Hepatocyte (in vitro differentiated cells): ENCODE measurements around the gene STXBP1.

Source experiments
- EZH2 ChIP-seq: fragments of 200-600 bp; sonication (generic); IDR thresholded peaks from 2 replicates; pipeline ENCODE4 v1.6.1; 2016; ENCODE audit warnings: antibody characterized with exemption, mild to moderate bottlenecking, borderline replicate concordance
- EZH2phosphoT487 ChIP-seq: fragments of 200-600 bp; sonication (generic); IDR thresholded peaks from one replicate; pipeline ENCODE4 v1.6.1; 2018; ENCODE audit warnings: antibody characterized with exemption, mild to moderate bottlenecking, low read depth, moderate library complexity; ENCODE audit not compliant: unreplicated experiment, severe bottlenecking
- TF ChIP-seq, protein P1 (sequence below): fragments of 200-600 bp; sonication (generic); IDR thresholded peaks from 2 replicates; pipeline ENCODE4 v1.5.1; 2016; ENCODE audit warnings: antibody characterized with exemption, mild to moderate bottlenecking; ENCODE audit not compliant: poor library complexity

DNA sequence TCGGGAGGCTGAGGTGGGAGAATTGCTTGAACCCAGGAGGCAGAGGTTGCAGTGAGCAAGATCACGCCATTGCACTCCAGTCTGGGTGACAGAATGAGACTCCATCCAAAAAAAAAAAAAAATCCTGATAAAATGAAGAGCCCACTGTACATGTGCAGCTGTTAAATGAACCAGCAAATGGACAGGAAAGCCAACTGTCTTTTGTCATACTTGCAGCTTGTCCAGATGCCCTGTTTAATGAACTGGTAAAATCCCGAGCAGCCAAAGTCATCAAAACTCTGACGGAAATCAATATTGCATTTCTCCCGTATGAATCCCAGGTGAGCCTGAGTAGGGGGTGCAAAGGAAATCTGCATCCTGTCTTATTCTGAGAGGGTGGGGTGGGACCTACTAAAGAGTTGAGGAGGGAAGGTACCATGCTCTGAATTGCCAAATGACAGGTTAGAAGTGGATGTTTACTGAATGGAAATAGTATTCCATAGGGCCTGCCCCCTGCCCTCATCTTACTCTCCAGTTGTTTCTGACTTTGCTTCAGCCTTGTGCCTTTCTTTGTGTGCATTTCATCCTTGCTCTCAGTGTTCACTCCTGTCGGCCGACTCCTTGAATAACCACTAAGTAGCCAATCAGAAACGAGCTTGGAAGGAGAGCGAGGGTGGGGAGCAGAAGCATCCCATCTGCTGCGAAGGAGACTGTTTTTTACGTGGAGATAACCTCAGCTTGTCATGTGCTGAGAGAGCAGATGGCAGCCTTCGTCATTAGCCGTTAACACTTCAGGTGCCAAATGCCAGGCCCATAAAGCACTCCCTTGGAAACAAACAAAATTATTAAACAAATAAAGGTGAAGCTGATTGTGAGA lies 49.0 kb downstream of the STXBP1 start:
- TF ChIP-seq, protein P1, sequence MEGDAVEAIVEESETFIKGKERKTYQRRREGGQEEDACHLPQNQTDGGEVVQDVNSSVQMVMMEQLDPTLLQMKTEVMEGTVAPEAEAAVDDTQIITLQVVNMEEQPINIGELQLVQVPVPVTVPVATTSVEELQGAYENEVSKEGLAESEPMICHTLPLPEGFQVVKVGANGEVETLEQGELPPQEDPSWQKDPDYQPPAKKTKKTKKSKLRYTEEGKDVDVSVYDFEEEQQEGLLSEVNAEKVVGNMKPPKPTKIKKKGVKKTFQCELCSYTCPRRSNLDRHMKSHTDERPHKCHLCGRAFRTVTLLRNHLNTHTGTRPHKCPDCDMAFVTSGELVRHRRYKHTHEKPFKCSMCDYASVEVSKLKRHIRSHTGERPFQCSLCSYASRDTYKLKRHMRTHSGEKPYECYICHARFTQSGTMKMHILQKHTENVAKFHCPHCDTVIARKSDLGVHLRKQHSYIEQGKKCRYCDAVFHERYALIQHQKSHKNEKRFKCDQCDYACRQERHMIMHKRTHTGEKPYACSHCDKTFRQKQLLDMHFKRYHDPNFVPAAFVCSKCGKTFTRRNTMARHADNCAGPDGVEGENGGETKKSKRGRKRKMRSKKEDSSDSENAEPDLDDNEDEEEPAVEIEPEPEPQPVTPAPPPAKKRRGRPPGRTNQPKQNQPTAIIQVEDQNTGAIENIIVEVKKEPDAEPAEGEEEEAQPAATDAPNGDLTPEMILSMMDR, result no peak
- no peak for TF ChIP-seq EZH2
- TF ChIP-seq EZH2phosphoT487, result no peak
